Measurements from ENCODE around the gene TAMM41.
A peak's percentile ranks its signal among the peaks of the same experiment; 100 is the strongest.
"Not testable (repeated sequence)": the region's sequence is repeated elsewhere in the genome, so short reads cannot be mapped to it uniquely, and the experiment has no call there.

The TAMM41 gene, protein sequence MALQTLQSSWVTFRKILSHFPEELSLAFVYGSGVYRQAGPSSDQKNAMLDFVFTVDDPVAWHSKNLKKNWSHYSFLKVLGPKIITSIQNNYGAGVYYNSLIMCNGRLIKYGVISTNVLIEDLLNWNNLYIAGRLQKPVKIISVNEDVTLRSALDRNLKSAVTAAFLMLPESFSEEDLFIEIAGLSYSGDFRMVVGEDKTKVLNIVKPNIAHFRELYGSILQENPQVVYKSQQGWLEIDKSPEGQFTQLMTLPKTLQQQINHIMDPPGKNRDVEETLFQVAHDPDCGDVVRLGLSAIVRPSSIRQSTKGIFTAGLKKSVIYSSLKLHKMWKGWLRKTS
- long read RNA-seq, donor 1, transcript TAMM41-206 (8 exons, 1,213 nt), result major isoform, 5 of 7 reads
- long read RNA-seq, donor 1, partial matches to known transcripts, result 0 of 7 reads
- long read RNA-seq, donor 1, other reads (novel, unspliced or antisense), result 0 of 7 reads
- long read RNA-seq, donor 2, partial matches to known transcripts, result 0 of 1 reads
- long read RNA-seq, donor 2, other reads (novel, unspliced or antisense), result 0 of 1 reads
- long read RNA-seq, donor 3, partial matches to known transcripts, result 0 of 1 reads
- long read RNA-seq, donor 3, other reads (novel, unspliced or antisense), result 0 of 1 reads
- long read RNA-seq, donor 4, partial matches to known transcripts, result 0 of 3 reads
- long read RNA-seq, donor 4, other reads (novel, unspliced or antisense), result 0 of 3 reads
- long read RNA-seq, donor 5, partial matches to known transcripts, result 0 of 3 reads
- long read RNA-seq, donor 5, other reads (novel, unspliced or antisense), result 0 of 3 reads
- long read RNA-seq, donor 6, transcript TAMM41-206 (8 exons, 1,213 nt), result major isoform, 6 of 8 reads
- long read RNA-seq, donor 6, partial matches to known transcripts, result 0 of 8 reads
- long read RNA-seq, donor 6, other reads (novel, unspliced or antisense), result 0 of 8 reads
- long read RNA-seq, donor 7, partial matches to known transcripts, result 0 of 4 reads
- long read RNA-seq, donor 7, other reads (novel, unspliced or antisense), result 0 of 4 reads
- long read RNA-seq, donor 8, transcript TAMM41-206 (8 exons, 1,213 nt), result major isoform, 5 of 8 reads
- long read RNA-seq, donor 8, partial matches to known transcripts, result 0 of 8 reads
- long read RNA-seq, donor 8, other reads (novel, unspliced or antisense), result 0 of 8 reads

DNA sequence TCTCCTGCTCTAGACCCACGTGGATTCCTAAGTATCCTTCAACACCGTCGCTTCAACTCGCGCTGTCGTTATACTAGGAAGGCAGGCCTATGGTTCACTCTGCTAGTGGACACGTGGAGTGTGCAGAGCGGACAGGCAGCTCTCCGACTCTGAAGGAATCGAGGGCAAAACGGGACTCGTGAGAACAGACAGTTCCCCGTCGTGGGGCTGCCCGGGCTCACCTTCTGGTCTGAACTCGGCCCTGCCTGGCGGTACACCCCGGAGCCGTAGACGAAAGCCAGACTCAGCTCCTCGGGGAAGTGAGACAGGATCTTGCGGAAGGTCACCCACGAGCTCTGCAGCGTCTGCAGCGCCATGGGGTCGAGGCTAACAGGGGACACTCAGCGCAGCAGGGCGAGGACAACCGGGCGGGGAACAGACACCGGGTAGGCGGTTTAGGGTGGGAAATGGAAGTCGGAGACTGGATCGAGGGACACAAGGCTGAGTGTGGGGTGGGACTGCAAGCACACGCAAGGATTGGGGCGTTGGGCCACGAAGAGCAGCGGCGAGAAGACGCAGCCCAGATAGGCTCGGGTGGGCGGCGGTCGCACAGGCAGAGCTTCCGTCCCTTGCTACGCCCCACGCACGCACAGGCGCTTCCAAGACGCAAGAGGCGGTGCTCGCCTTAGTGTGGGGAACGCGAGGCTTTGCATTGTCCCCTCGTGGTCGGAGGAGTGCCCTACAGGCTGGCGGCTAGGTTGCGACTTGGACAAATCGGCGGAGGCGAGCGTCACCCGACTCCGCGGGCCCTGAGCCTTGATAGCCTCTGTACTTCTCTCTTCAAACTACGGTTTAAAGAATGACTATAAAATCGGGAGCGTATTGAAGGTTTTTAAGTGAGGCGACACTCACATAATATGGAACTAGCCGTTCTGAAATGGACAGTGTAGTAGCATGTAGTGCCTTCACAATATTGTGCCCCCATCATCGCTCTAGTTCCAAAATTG lies at the start of gene TAMM41:
TSS of gene TAMM41 (minus strand) at position 605 of the 986 bp plus-strand sequence. CDS start at position 356, 249 bp downstream.
- peak; percentile 82 for DNase-seq

DNA sequence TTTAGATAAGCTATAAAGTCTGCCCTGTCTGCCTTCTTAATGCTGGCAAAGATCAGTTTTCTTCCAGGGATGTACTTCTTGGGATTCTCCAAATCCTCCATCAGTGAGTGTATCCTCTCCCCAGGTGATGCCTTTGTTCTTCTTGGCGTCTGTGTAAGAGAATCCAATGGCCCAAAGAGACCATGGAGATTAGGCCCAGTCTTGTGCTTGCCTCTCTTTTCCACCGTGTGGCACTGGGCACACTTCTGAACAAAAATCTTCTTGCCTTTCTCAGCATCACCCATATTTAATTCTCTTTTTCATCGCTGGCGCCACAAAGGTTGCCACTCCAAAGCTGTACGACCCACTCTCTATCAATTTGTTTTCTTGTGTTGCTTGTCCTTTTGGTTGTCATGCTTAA lies 32.2 kb upstream of the TAMM41 start:
- no peak for DNase-seq

DNA sequence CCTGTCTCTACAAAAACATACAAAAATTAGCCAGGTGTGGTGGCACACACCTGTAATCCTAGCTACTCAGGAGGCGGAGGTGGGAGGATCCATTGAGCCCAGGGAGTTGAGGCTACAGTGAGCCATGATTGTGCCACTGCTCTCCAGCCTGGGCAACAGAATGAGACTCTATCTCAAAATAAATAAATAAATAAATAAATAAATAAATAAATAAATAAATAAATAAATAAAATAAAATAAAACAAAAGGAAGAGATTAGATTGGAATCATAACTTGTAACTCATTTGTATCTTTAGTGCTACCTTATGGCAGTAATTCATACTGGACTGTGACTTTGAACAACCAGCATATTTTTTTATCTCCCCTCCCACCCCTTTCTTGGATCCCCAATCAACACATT lies 28.0 kb upstream of the TAMM41 start:
- not testable (repeated sequence) for DNase-seq

DNA sequence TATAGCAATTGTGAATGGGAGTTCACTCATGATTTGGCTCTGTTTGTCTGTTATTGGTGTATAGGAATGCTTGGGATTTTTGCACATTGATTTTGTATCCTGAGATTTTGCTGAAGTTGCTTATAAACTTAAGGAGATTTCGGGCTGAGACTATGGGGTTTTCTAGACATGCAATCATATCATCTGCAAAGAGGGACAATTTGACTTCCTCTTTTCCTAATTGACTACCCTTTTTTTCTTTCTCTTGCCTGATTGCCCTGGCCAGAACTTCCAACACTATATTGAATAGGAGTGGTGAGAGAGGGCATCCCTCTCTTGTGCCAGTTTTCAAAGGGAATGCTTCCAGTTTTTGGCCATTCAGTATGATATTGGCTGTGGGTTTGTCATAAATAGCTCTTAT lies 17.1 kb upstream of the TAMM41 start:
- DNase-seq, result not testable (repeated sequence)

DNA sequence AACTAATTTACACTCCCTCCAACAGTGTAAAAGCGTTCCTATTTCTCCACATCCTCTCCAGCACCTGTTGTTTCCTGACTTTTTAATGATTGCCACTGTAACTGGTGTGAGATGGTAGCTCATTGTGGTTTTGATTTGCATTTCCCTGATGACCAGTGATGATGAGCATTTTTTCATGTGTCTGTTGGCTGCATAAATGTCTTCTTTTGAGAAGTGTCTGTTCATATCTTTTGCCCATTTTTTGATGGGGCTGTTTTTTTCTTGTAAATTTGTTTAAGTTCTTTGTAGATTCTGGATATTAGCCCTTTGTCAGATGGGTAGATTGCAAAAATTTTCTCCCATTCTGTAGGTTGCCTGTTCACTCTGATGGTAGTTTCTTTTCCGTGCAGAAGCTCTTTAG lies 15.9 kb upstream of the TAMM41 start:
- not testable (repeated sequence) for DNase-seq

DNA sequence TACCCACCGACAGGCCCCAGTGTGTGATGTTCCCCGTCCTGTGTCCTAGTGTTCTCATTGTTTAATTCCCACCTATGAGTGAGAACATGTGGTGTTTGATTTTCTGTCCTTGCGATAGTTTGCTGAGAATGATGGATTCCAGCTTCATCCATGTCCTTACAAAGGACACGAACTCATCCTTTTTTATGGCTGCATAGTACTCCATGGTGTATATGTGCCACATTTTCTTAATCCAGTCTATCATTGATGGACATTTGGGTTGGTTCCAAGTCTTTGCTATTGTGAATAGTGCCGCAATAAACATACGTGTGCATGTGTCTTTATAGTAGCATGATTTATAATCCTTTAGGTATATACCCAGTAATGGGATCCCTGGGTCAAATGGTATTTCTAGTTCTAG lies 15.5 kb upstream of the TAMM41 start:
- not testable (repeated sequence) for DNase-seq

DNA sequence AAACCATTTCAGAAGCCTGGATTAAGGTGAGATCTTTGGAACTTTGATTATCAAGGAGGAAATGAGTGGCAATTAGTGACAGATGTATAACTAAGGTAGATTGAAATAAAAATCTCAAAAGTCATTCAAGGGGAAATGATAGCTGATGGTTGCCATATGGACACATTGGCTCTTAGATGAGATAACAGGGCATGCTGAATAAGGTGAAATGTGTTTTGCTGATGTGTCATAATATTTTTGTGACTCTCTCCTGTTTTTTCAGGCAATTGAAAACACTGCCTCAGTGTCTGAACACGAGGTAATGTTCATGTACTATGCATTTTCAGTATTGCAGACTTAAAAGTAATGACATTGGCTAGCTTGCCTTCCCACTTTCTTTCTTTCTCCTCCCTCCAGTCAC lies 13.5 kb upstream of the TAMM41 start:
- DNase-seq, result not testable (repeated sequence)

DNA sequence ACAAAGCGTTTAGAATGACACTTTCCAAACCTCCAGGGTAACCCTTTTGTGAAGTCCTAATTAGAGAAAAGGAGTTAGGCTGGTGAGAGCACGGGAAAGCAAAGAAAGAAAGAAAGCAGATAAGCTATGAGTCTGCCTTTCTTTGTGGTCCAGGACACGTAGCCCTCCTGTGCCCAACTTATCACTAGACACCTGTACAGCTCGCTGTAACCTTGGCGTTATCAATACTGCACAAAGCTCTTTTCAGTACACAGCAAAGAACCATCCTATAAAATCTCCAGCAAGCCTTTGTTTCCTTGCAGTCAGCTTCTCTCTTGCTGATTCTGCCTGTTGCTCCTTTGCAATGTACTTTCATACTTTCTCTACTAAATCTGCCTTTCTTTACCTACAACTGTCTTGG lies 6.8 kb upstream of the TAMM41 start:
- no peak for DNase-seq

DNA sequence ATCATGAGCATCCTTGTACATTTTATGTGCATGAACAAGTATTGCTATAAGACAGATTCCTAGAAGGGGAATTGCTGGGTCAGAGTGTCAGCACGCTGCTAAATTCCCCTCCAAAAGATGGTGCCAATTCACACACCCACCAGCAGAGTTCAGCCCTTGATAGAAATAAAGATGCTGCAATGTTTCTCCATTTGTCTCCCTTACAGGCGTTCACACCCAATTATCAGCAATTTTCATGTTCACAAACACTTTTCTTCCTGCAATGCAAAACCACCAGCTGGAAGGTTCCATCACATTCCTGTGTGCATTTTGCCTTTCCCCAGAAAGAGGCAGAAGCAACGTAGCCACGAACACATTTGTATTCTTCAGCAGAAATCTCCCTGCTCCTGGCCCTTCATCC lies 3.3 kb upstream of the TAMM41 start:
- no peak for DNase-seq

DNA sequence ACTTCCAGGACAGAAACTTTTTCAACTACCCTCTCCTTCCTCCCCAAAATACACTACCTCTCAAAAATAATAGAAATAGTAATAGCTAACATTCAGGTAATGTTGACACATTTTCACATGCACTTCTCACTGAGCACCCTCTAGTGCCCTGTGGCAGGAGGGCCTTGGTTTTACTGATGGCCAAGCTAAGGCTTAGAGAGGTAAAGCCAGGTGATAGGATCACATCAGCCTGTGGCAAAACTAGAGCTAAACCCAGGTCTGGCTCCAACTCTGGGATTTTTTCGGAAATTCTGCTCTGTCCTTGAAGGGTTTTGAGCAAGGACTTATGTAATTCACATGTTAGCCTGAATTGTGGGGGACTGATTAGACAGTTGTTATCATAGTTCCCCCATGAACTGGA lies 922 bp upstream of the TAMM41 start:
- DNase-seq, result no peak

DNA sequence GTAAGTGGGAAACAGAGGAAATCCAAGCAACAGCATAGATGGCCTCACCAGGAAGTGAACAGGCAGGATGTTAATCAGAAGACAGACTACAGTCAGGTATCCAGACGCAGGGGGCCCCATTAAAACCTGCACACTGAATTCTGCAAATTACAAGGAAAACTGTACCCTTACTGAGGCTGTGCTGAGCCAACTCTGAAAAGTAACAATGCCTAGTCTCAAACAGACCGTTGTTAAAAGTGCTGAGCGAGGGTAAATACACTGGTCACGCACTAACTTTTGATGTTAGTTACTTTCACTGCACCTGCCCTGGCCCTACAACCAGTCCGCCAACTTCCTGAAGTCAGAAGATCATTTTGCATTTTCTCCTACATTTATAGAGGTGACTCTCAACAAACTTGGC lies 1.0 kb downstream of the TAMM41 start:
- DNase-seq, result no peak

DNA sequence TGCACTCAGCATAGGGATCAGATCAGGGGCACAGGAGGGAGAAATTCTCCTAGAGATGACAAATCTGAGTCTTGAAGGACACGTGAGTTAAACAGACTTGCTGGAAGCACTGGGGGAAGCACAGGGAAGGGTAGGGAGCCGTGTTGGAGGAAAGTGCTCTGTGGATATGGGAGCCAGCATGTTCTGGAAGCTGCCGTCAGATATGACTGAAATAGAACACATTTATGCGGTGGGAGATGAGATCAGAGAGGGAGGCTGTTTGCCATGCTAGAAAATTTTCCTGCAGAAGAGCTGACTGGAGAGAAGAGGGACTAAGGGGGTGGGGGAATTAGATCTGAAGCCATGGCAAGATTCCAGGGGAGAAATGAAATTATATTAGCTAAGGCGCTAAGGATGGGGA lies 1.8 kb downstream of the TAMM41 start:
- no peak for DNase-seq

DNA sequence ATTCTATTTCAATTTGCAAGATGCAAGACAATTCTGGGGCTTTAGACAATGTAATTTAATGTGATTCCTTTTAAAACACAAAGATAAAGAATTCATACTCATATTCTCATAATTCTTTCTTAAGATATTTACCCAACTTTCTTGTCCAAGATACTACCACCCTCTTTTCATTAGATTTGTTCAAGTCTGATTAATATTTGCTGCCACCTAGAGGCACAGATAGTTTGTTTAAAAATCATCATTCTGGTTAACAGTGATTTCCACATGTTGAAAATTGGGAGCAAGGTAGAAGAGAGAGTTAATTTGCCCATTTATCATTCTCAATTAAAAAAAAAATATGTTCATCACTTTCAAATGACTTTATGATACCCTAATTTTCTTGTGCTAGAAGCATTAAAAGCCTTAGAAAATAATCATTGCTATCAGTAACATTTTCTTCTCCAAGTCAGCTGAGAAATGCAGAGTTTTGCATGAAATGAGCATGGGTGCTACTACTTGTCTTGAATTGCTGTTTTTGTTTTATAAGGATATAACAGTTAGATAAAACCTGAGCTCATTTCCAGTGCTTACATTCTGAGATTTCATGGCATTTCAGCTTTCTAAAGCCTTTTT lies 11.6 kb downstream of the TAMM41 start:
- DNase-seq, result no peak

DNA sequence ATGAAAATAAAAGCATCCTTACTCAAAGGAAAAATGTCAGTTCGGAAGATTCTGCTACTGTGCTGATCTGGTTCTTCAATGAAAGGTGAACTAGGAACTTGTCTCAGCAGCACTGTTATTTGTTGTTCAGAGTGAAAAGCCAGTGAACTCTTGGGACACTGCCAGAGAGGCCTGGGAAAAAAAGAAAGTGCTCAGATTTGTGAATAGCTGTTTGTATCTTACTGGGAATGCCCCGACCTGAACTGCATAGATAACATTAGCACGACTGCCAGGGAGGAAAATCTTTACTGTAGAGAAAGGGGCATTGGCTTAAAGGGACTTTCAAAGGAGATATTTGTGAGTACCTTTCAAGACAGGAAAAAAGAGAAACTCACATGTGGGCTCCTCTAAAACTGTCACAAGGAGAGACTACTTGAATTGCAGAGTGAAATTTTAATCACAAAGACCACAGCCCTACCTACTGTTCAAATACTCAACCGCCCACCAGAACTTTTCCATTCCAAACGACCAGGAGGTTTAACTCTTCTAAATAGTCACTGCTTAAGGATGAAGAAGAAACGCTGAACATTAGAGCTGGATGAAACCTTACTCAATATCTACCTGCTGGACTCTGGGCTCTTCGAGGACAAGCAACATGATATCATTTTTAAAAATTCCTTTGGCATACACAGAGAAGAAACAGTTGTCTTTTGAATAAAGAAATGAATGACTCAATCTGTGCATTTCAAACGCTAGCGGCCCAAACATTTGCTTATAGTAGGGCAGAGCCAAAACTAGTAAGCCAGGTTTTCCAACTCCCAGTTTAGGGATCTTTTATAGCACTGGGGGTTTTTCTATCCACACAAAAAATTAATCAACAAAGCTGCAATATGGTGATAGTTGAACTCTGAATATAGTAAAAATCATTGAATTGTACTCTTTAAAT lies 13.4 kb downstream of the TAMM41 start:
- no peak for DNase-seq

DNA sequence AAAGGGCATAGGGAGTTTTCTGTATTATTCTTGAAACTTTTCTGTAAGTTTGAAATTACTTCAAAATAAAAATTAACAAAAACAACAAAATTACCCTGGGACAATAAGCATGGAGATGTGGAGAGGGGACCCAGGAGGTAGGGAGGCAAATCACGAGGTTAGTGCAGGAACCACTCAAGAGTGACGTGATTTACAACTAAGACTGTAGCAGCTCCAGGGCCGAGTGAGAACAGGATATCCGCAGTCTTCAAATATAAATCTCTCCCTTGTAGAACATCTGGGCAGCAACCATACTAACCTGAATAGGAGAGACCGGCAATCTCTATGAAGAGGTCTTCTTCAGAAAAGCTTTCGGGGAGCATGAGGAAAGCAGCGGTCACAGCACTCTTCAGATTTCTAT lies 17.3 kb downstream of the TAMM41 start:
- no peak for DNase-seq

DNA sequence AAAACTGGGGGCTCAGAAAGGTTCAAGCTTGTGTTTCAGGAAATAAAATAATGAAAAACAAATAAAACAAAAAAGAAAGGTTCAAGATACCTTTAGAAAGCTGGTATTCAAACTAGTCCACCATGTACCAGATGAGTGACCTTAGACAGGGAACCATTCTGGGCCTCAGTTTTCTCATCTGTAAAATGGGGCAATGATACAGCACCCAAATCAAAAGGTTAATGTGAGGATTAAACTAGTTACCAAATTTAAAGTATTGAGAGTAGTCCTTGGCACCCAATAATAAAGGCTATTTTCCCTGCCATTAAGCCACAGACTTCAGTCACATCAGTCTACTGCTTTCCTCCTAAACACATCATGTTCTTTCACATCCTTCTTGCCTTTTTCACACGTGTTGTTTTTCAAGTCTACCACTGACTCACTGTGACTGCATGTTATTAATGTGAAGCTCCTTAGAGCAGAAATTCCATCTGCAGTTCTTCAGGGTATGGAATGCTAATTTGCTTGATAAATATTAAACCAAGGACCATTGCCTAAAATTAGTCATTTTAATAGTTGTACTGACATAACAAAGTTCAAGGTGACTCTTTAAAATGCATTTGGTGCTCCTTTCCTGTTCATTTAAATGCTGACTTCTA lies 19.9 kb downstream of the TAMM41 start:
- DNase-seq, result no peak

DNA sequence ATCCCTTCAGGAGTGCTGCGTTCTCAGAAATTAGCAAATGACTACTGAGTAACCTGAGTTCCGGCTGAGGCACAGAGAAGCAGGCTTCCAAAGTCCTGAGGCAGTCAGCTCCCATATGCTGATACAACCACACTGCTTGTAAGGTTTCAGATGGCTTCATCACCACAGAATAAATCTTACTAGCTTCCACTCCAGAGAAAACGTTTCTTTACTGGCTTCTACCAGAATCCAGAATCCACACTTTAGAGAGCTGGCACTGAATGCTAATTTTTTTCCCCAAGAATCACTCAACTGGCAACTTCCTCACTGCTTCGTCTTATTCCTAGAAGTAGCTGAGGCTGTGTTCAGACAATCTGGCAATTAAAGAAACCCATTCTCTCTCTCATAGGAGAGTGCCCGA lies 21.4 kb downstream of the TAMM41 start:
- DNase-seq, result no peak

DNA sequence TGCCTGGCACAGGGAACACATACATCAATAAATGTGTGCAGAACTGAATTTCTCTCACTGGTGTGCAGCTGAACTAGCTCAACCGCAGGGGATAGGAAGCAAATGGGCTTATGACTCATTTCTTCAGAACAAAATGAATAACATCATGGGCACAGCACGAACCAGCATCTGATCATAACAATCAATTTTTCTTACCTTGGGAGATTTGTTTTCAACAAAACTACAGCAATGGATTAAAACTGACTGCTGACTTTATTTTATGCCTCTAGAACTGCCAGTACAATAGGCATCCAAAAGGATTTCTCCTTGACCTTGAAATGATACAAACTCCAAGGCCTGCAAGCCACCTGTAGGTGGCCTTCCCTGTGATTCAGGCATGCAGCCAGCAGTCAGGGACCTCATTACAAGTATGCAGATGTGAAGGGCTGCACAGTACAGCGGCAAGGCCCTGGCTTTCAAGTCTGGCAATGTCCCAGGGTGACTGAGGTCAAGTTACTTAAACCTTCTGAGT lies 26.1 kb downstream of the TAMM41 start:
- no peak for DNase-seq

DNA sequence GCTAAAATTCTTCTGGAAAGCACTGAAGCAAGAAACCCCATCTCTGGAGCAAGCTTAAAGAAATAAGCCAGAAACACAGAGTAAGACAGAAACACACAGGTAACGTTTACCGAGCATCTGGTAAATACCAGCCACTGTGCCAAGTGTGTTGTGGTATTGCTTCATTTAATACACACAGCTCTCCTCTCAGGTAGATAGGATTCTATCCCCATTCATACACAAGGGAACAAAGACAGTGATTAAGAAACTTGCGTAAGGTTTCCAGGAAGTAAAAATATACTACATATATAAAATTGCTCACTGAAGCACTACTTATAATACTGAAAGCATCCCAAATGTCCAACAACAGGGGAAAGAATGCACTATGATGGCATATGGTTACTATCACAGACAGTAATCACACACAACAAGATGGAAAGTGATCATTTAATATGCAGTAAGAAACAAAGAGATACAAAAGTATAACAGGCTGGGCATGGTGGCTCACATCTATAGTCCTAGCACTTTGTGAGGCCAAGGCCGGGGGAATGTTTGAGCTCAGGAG lies 27.5 kb downstream of the TAMM41 start:
- no peak for DNase-seq
